ENCODE measurements around the gene FGD2. TPM values are rescaled to one million over a fixed set of nuclear protein-coding genes. Genes with fewer than 3 reads are reported as not detected.

The FGD2 gene
- total RNA-seq, 1 donor from 2014 or later, result not detected

GRCh38 chr6:37050045-37050853, 44.8 kb downstream of the FGD2 start:
- H3K4me3 Mint-ChIP-seq (ENCODE audit: low read depth), result no peak overlapping the region
- H3K9me3 Mint-ChIP-seq (ENCODE audit: low read depth), result no peaks in the 10 kb centered on the region
- no peak overlapping the region for H3K27ac Mint-ChIP-seq
- H3K4me1 Mint-ChIP-seq (ENCODE audit: low read depth), result no peaks in the 10 kb centered on the region
- peaks cover 17% of the 10 kb centered on the region for H3K27me3 Mint-ChIP-seq
- no peak for DNase-seq (ENCODE audit: low spot score, unreplicated experiment)
- TF ChIP-seq CTCF (IDR thresholded peaks at IDR 0.05; ENCODE audit: unreplicated experiment), result no peak
- H3K36me3 Mint-ChIP-seq (ENCODE audit: insufficient read depth), result no peaks in the 10 kb centered on the region

- Mint-ChIP-seq H3K36me3 (ENCODE audit: insufficient read depth) (no peaks in the 10 kb centered on the region), H3K9me3 (ENCODE audit: low read depth) (no peaks in the 10 kb centered on the region), H3K27me3 (peaks cover 17% of the 10 kb centered on the region), H3K27ac (no peak overlapping the region), H3K4me3 (ENCODE audit: low read depth) (no peak overlapping the region), H3K4me1 (ENCODE audit: low read depth) (no peaks in the 10 kb centered on the region)
- no peak for TF ChIP-seq CTCF (IDR thresholded peaks at IDR 0.05; ENCODE audit: unreplicated experiment)
- no peak for DNase-seq (ENCODE audit: low spot score, unreplicated experiment)
Measured at GRCh38 chr6:37050854-37051137, 45.3 kb downstream of the FGD2 start.

GRCh38 chr6:37051138-37052026, 45.9 kb downstream of the FGD2 start:
- peak; percentile 91 for TF ChIP-seq CTCF (IDR thresholded peaks at IDR 0.05; ENCODE audit: unreplicated experiment)
- Mint-ChIP-seq H3K27ac (no peak overlapping the region), H3K36me3 (ENCODE audit: insufficient read depth) (no peaks in the 10 kb centered on the region), H3K9me3 (ENCODE audit: low read depth) (no peaks in the 10 kb centered on the region), H3K27me3 (peaks cover 17% of the 10 kb centered on the region), H3K4me1 (ENCODE audit: low read depth) (no peaks in the 10 kb centered on the region), H3K4me3 (ENCODE audit: low read depth) (no peak overlapping the region)
- DNase-seq (ENCODE audit: low spot score, unreplicated experiment), result peak; percentile 89

- no peaks in the 10 kb centered on the region for H3K4me1 Mint-ChIP-seq (ENCODE audit: low read depth)
- H3K4me3 Mint-ChIP-seq (ENCODE audit: low read depth), result no peak overlapping the region
- no peak for DNase-seq (ENCODE audit: low spot score, unreplicated experiment)
Measured at GRCh38 chr6:37052027-37052628, 46.7 kb downstream of the FGD2 start.

More at GRCh38 chr6:37052027-37052628, 46.7 kb downstream of the FGD2 start:
- TF ChIP-seq CTCF (IDR thresholded peaks at IDR 0.05; ENCODE audit: unreplicated experiment), result no peak
- Mint-ChIP-seq H3K27me3 (peaks cover 17% of the 10 kb centered on the region), H3K9me3 (ENCODE audit: low read depth) (no peaks in the 10 kb centered on the region), H3K36me3 (ENCODE audit: insufficient read depth) (no peaks in the 10 kb centered on the region), H3K27ac (no peak overlapping the region)
